SK-N-MC (cell line): ENCODE data around the gene GALNT7.

ENCODE experiments used
- EZH2 ChIP-seq: fragments of 200-600 bp; sonication (generic); IDR thresholded peaks from one replicate; pipeline ENCODE4 v1.6.1; 2017; ENCODE audit warnings: antibody characterized with exemption
- FOXP2 ChIP-seq: optimal IDR thresholded peaks from 2 replicates; pipeline ENCODE3; 2011; ENCODE audit warnings: mild to moderate bottlenecking, moderate library complexity; ENCODE audit not compliant: insufficient read depth; ENCODE audit errors: extremely low read length, control extremely low read depth
- POLR2AphosphoS5 ChIP-seq: IDR thresholded peaks from 2 replicates; pipeline ENCODE4 v1.6.1; 2012; ENCODE audit warnings: mild to moderate bottlenecking, low read depth, low read length, borderline replicate concordance

DNA sequence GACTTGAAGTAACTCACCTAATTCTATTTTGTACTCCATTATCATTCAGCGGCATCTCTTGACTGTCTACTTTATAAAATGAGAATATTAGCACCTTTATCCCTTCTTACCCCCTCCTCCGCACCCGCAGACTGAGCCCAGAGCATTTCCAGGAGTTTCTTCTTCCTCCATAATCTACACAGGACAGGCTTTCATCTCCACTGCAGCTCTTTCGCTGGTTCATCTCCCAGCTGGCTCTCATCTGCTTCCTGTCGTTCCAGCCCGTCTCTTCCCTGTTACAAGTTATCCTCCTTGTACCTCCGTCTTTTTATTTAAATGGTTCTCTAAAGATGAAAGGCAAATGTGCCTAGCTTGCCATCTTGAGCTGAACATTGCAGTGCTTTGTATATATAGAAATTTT is 39.8 kb downstream of the GALNT7 start:
- TF ChIP-seq EZH2 (no peak), POLR2AphosphoS5 (no peak), FOXP2 (no peak)
